ENCODE results near the gene CMTM6.
"Not testable (repeated sequence)": the region's sequence is repeated elsewhere in the genome, so short reads cannot be mapped to it uniquely, and the experiment has no call there.

CMTM6 gene

GRCh38 chr3:32502118-32502945, at the start of gene CMTM6:
TSS of gene CMTM6 (minus strand) at chr3:32502852. CDS start at chr3:32502745, 107 bp downstream.
- peak; percentile 85 for DNase-seq (ENCODE audit: low read depth)

- no peak for DNase-seq (ENCODE audit: low read depth)
These were observed 49.4 kb upstream of the CMTM6 start for GRCh38 chr3:32552013-32552412.

- no peak for DNase-seq (ENCODE audit: low read depth)
These were observed 48.8 kb upstream of the CMTM6 start for GRCh38 chr3:32551496-32551895.

- DNase-seq (ENCODE audit: low read depth), result no peak
These were observed 48.4 kb upstream of the CMTM6 start for GRCh38 chr3:32551087-32551486.

- DNase-seq (ENCODE audit: low read depth), result no peak
These were observed 42.7 kb upstream of the CMTM6 start for GRCh38 chr3:32545305-32545704.

- peak; percentile 9 for DNase-seq (ENCODE audit: low read depth)
These were observed 42.2 kb upstream of the CMTM6 start for GRCh38 chr3:32544894-32545293.

GRCh38 chr3:32542807-32543206, 40.2 kb upstream of the CMTM6 start:
- DNase-seq (ENCODE audit: low read depth), result no peak

GRCh38 chr3:32540899-32541298, 38.2 kb upstream of the CMTM6 start:
- DNase-seq (ENCODE audit: low read depth), result no peak

- DNase-seq (ENCODE audit: low read depth), result no peak
These were observed 29.8 kb upstream of the CMTM6 start for GRCh38 chr3:32532434-32532833.

- peak; percentile 20 for DNase-seq (ENCODE audit: low read depth)
These were observed 28.5 kb upstream of the CMTM6 start for GRCh38 chr3:32531010-32531647.

GRCh38 chr3:32525720-32526119, 23.1 kb upstream of the CMTM6 start:
- no peak for DNase-seq (ENCODE audit: low read depth)

- DNase-seq (ENCODE audit: low read depth), result peak; percentile 22
These were observed 20.0 kb upstream of the CMTM6 start for GRCh38 chr3:32522682-32523081.

- not testable (repeated sequence) for DNase-seq (ENCODE audit: low read depth)
These were observed 16.3 kb upstream of the CMTM6 start for GRCh38 chr3:32518921-32519320.

- not testable (repeated sequence) for DNase-seq (ENCODE audit: low read depth)
These were observed 14.1 kb upstream of the CMTM6 start for GRCh38 chr3:32516751-32517150.

- no peak for DNase-seq (ENCODE audit: low read depth)
These were observed 8.4 kb upstream of the CMTM6 start for GRCh38 chr3:32511005-32511404.

- peak; percentile 79 for DNase-seq (ENCODE audit: low read depth)
These were observed 7.5 kb upstream of the CMTM6 start for GRCh38 chr3:32510075-32510724.

GRCh38 chr3:32508711-32509110, 6.1 kb upstream of the CMTM6 start:
- DNase-seq (ENCODE audit: low read depth), result no peak

- no peak for DNase-seq (ENCODE audit: low read depth)
These were observed 3.8 kb upstream of the CMTM6 start for GRCh38 chr3:32506466-32506865.

- DNase-seq (ENCODE audit: low read depth), result no peak
These were observed 264 bp upstream of the CMTM6 start for GRCh38 chr3:32502946-32503286.

GRCh38 chr3:32501783-32502117, 902 bp downstream of the CMTM6 start:
- no peak for DNase-seq (ENCODE audit: low read depth)

- no peak for DNase-seq (ENCODE audit: low read depth)
These were observed 1.5 kb downstream of the CMTM6 start for GRCh38 chr3:32500880-32501782.

GRCh38 chr3:32500231-32500630, 2.4 kb downstream of the CMTM6 start:
- DNase-seq (ENCODE audit: low read depth), result peak; percentile 32

Measured in EH (cell line).